T-helper 1 cell treated with Interleukin-12 subunit alpha and Interleukin-12 subunit beta and Interleukin-4 antibody, amounts not matched to agents 30 ng/mL and 1 ng/mL, for 36 hours (primary cell): ENCODE measurements around the gene REST. TPM values are rescaled to one million over a fixed set of nuclear protein-coding genes. Genes with fewer than 3 reads are reported as not detected.

Source experiments
- intact Hi-C: fragments of 100-400 bp; cut with micrococcal nuclease; formaldehyde crosslinking; loops from one replicate; pipeline ENCODE4 v1.15.1; 2024
- total RNA-seq: library from RNA; stranded (reverse); gene quantifications from 2 replicates; pipeline ENCODE4 v1.2.3, GENCODE V29; 2022

The REST gene
- total RNA-seq, 1 donor from 2014 or later: 61.4 TPM

DNA sequence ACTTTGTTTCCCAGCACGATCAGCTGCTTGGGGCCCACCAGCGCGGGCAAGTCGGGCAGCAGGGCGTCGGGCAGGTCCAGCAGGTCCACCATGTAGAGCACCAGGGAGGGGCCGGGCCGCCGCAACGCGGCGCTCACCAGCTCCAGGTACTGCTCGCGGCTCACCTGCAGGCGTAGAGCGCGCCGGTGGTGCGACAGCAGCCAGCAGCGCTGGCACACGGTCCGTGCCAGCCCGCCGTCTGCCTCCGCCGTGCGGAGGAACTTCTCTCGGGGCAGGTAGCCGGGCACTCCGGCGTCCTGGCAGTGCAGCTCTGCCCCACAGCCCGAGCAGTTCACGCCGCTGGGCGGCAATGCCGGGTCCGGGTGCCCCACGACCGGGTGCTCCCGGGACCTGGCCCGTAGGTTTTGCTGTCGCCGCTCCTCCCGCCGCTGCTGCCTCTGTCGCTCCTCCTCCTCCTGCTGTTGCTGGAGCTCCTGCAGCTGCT is 69.2 kb downstream of the REST start:
- intact Hi-C loops: loop anchor here (1.0 to 5.0 kb wide), 12 partner anchors 70 to 1630 kb away; partner anchors contain the start of genes AASDH, CEP135, CLOCK and PAICS

- intact Hi-C loops: loop anchor here (1.0 to 5.0 kb wide), 13 partner anchors 70 to 1630 kb away; partner anchors contain the start of genes AASDH, CEP135, CLOCK and PAICS
Measured at GRCh38 chr4:56977321-56978012, 69.8 kb downstream of the REST start, which contains the start of gene NOA1. TSS of gene NOA1 (minus strand) at chr4:56977606. CDS start at chr4:56977585, 21 bp downstream.

DNA sequence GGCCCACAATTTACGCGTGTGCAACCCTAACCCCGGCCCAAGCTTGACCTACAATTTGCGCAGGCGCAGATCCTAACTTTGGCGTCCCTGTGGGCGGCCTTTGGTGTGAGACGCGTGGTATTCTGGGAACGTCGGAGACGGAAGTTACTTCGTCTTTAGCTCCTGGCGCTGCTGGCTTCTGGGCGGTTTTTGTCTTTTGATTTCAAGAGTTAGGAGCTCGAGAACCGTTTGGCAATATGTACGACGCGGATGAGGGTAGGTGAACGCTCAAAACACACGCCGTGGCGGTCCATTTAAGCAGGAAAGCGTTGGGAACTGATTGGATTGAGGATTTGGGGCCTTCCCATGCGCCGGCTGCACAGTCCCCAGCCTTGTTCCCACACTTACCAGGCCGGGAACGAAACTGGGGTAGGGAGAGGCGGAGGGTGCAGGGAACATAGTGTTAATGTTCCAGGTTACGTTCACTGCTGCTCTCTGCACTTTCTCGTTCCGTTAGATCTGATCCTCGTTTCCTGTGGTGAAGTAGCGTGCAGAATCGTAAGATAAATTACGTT is 71.1 kb downstream of the REST start, which contains the start of gene POLR2B:
TSS of gene POLR2B (plus strand) at position 147 of the 554 bp plus-strand sequence. CDS start at position 237, 90 bp downstream.
- intact Hi-C loops: loop anchor here (1.0 to 5.0 kb wide), 5 partner anchors 157 to 1632 kb away; partner anchors contain the start of genes EXOC1, SPINK2 and SRD5A3

DNA sequence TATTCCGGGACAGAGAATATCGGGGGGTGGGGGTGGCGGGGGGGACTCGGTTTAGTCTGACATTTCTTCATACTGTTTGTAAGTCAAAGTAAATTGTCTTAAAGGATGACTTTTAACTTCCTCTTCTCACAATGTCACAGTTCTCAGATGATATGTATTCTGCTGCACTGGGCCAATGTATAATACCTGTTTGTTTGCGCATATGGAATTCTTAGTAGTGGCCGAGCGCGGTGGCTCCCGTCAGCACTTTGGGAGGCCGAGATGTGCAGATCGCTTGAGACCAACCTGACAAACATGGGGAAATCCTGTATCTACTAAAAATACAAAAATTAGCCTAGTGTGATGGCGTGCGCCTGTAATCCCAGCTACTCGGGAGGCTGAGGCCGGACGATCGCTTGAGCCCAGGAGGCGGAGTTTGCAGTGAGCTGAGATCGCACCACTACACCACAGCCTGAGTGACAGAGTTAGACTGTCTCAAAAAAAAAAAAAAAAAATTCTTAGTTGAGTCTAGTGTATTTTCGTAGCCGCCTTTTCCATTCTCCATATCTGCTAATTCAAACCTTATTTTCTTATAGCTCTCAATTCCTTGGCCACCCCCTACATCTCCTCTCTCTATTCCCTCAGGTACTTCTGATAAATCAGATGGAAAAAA is 71.8 kb downstream of the REST start:
- intact Hi-C loops: loop anchor here (1.0 to 5.0 kb wide), 5 partner anchors 157 to 1632 kb away; partner anchors contain the start of genes EXOC1, SPINK2 and SRD5A3

GRCh38 chr4:56981795-56982201 is 74.1 kb downstream of the REST start:
- intact Hi-C loops: no loop called here

- intact Hi-C loops: no loop called here
Measured at GRCh38 chr4:56986192-56986591, 78.5 kb downstream of the REST start.

- intact Hi-C loops: no loop called here
Measured at GRCh38 chr4:56986952-56987351, 79.3 kb downstream of the REST start.

DNA sequence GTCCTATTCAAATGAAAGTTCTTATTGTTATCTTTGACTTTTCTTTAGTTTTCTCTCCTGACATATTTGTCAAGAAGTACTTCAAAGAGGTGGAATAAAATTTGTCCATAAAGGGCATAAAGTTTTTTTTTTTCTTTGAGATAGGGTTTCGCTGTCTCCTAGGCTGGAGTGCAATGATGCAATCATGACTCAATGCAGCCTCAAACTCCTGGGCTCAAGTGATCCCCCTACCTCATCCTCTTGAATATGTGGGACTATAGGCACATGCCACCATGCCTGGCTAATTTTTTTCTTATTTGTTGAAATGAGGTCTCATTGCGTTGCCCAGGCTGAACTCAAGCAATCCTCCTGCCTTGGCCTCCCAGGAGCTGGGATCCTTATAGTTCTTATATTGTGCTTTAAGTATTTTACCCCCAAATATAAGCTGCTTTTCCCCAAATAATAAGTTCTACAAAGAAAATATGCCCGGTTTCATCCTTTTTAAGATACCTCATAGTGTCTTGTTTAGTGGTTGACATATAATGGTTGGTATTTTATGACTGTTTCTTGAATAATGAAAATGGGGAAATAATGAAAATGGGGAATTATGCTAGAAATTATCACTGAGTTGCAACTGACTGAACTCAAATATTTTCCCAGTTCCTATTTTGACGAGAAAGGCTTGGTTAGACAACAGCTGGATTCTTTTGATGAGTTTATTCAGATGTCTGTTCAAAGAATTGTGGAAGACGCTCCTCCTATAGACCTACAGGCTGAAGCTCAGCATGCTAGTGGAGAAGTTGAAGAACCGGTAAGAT is 82.6 kb downstream of the REST start:
- intact Hi-C loops: no loop called here

GRCh38 chr4:56995525-56995924 is 87.8 kb downstream of the REST start:
- intact Hi-C loops: no loop called here

DNA sequence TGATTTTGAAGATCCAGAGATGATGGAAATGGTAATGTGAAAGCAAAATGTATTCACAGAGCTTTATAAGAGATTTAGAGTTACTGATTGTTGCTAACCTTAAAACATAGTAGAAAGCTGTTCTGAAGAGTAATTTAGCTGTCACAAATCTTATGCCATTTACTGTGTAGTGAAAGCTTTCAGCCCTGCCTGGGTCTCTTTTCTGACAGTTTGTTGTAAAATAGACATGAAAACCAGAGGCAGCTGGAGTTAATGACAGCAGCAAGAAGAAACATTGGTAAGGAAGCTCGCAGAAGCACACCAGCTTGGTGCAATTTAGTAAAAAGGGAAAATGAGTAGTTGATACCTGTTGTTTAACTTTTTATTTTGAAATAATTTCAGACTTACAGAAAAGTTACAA is 92.1 kb downstream of the REST start:
- intact Hi-C loops: no loop called here

- intact Hi-C loops: no loop called here
Measured at GRCh38 chr4:57013543-57014120, 105.9 kb downstream of the REST start.

Other genes with a start within 250 kb of the REST start
- 93.4 and 96.6 TPM in 2 replicates for gene HOPX, start 226.6 kb upstream of the REST start, total RNA-seq
- 0.37 TPM in 1 of 2 replicates, not detected in the other for gene SPINK2, start 86.2 kb upstream of the REST start, total RNA-seq
- gene NOA1, start 69.7 kb downstream of the REST start, total RNA-seq: 18.4 and 18.6 TPM in 2 replicates
- 113 and 118 TPM in 2 replicates for gene POLR2B, start 71.0 kb downstream of the REST start, total RNA-seq
- gene IGFBP7, start 202.5 kb downstream of the REST start, total RNA-seq: not detected in 2 replicates